Raji (cell line): ENCODE results near the gene PACRGL.

Experiments used
- POLR2A ChIP-seq: IDR thresholded peaks from 2 replicates; pipeline ENCODE4 v1.6.1; 2011; ENCODE audit warnings: low read depth, low read length, control low read depth; ENCODE audit not compliant: insufficient read depth

PACRGL gene

GRCh38 chr4:20700007-20700761, at the start of gene PACRGL:
PACRGL (plus strand) TSS chr4:20700458; CDS start chr4:20704482, 4,024 bp downstream.
- TF ChIP-seq POLR2A = peak; percentile 86

- no peak for TF ChIP-seq POLR2A
Measured at GRCh38 chr4:20652226-20652885, 47.9 kb upstream of the PACRGL start.

- TF ChIP-seq POLR2A = no peak
Measured at GRCh38 chr4:20658456-20658855, 41.8 kb upstream of the PACRGL start.

GRCh38 chr4:20662851-20663250, 37.4 kb upstream of the PACRGL start:
- no peak for TF ChIP-seq POLR2A

- no peak for TF ChIP-seq POLR2A
Measured at GRCh38 chr4:20666012-20666860, 34.0 kb upstream of the PACRGL start.

GRCh38 chr4:20672262-20672661, 28.0 kb upstream of the PACRGL start:
- TF ChIP-seq POLR2A = no peak

GRCh38 chr4:20675786-20676185, 24.5 kb upstream of the PACRGL start:
- no peak for TF ChIP-seq POLR2A

GRCh38 chr4:20676501-20677197, 23.6 kb upstream of the PACRGL start:
- no peak for TF ChIP-seq POLR2A

- TF ChIP-seq POLR2A = no peak
Measured at GRCh38 chr4:20678400-20678799, 21.9 kb upstream of the PACRGL start.

GRCh38 chr4:20679951-20680350, 20.3 kb upstream of the PACRGL start:
- TF ChIP-seq POLR2A = no peak

- TF ChIP-seq POLR2A = no peak
Measured at GRCh38 chr4:20680736-20681135, 19.5 kb upstream of the PACRGL start.

- TF ChIP-seq POLR2A = no peak
Measured at GRCh38 chr4:20681271-20681670, 19.0 kb upstream of the PACRGL start.

- TF ChIP-seq POLR2A = no peak
Measured at GRCh38 chr4:20682853-20683252, 17.4 kb upstream of the PACRGL start.

- TF ChIP-seq POLR2A = no peak
Measured at GRCh38 chr4:20683766-20684165, 16.5 kb upstream of the PACRGL start.

- no peak for TF ChIP-seq POLR2A
Measured at GRCh38 chr4:20684852-20685763, 15.2 kb upstream of the PACRGL start.

- TF ChIP-seq POLR2A = no peak
Measured at GRCh38 chr4:20687864-20688263, 12.4 kb upstream of the PACRGL start.
